Mesendoderm (in vitro differentiated cells): ENCODE measurements around the gene COQ3.

Experiments used
- DNase-seq: peaks from one replicate; pipeline ENCODE4 v3.0.0; 2013
- H2AK5ac ChIP-seq: 2 replicates; pipeline ENCODE4 v1.6.1; 2013; ENCODE audit warnings: low read length, inconsistent platforms
- H2BK120ac ChIP-seq: 2 replicates; pipeline ENCODE4 v1.6.1; 2013; ENCODE audit warnings: low read depth, mild to moderate bottlenecking, low read length, moderate library complexity, mixed read lengths
- H2BK15ac ChIP-seq: replicated peaks from 2 replicates; pipeline ENCODE4 v1.6.1; 2013; ENCODE audit warnings: low read depth, mild to moderate bottlenecking, moderate library complexity
- H2BK5ac ChIP-seq: 2 replicates; pipeline ENCODE4 v1.6.1; 2013; ENCODE audit warnings: low read length, inconsistent platforms
- H3K18ac ChIP-seq: 2 replicates; pipeline ENCODE4 v1.6.1; 2013; ENCODE audit warnings: mild to moderate bottlenecking, low read length, mixed read lengths
- H3K23ac ChIP-seq: one replicate; pipeline ENCODE4 v1.6.1; 2013; ENCODE audit warnings: low read length
- H3K27ac ChIP-seq: 2 replicates; pipeline ENCODE4 v1.5.1; 2013; ENCODE audit warnings: low read depth, mild to moderate bottlenecking, inconsistent platforms, low read length, moderate library complexity
- H3K27me3 ChIP-seq: 2 replicates; pipeline ENCODE4 v1.6.1; 2013; ENCODE audit warnings: low read length, control low read depth, mild to moderate bottlenecking, inconsistent platforms; ENCODE audit not compliant: insufficient read depth, poor library complexity
- H3K36me3 ChIP-seq: 2 replicates; pipeline ENCODE4 v1.6.1; 2013; ENCODE audit warnings: low read length, inconsistent platforms; ENCODE audit not compliant: control insufficient read depth, insufficient read depth
- H3K4ac ChIP-seq: one replicate; pipeline ENCODE4 v1.6.1; 2013; ENCODE audit warnings: low read depth, mild to moderate bottlenecking, low read length, moderate library complexity
- H3K4me1 ChIP-seq: 2 replicates; pipeline ENCODE4 v1.6.1; 2013; ENCODE audit warnings: low read depth, low read length, inconsistent platforms; ENCODE audit not compliant: control insufficient read depth
- H3K4me2 ChIP-seq: 2 replicates; pipeline ENCODE4 v1.6.1; 2013; ENCODE audit warnings: low read length
- H3K4me3 ChIP-seq: 2 replicates; pipeline ENCODE4 v1.5.1; 2013; ENCODE audit warnings: mild to moderate bottlenecking, low read length
- H3K56ac ChIP-seq: one replicate; pipeline ENCODE4 v1.6.1; 2013; ENCODE audit warnings: low read length
- H3K79me1 ChIP-seq: 2 replicates; pipeline ENCODE4 v1.6.1; 2013; ENCODE audit warnings: low read length, inconsistent platforms
- H3K79me2 ChIP-seq: 2 replicates; pipeline ENCODE4 v1.6.1; 2013; ENCODE audit warnings: mild to moderate bottlenecking, low read length; ENCODE audit not compliant: control insufficient read depth, insufficient read depth
- H3K9ac ChIP-seq: 2 replicates; pipeline ENCODE4 v1.6.1; 2013; ENCODE audit warnings: low read length, inconsistent platforms
- H4K5ac ChIP-seq: one replicate; pipeline ENCODE4 v1.6.1; 2013; ENCODE audit warnings: low read length
- H4K8ac ChIP-seq: one replicate; pipeline ENCODE4 v1.6.1; 2013; ENCODE audit warnings: low read depth, mild to moderate bottlenecking, control low read depth, low read length, moderate library complexity
- WGBS: extraction: QIAGEN DNeasy Blood & Tissue Kit; methylation state at CpG from one replicate; pipeline ENCODE4 v1.1.7; 2013; ENCODE audit warnings: low lambda C conversion rate, missing lambda C conversion rate; ENCODE audit not compliant: insufficient coverage; ENCODE audit errors: extremely low coverage; 5-methylcytosine and 5-hydroxymethylcytosine counted together

Gene COQ3

DNA sequence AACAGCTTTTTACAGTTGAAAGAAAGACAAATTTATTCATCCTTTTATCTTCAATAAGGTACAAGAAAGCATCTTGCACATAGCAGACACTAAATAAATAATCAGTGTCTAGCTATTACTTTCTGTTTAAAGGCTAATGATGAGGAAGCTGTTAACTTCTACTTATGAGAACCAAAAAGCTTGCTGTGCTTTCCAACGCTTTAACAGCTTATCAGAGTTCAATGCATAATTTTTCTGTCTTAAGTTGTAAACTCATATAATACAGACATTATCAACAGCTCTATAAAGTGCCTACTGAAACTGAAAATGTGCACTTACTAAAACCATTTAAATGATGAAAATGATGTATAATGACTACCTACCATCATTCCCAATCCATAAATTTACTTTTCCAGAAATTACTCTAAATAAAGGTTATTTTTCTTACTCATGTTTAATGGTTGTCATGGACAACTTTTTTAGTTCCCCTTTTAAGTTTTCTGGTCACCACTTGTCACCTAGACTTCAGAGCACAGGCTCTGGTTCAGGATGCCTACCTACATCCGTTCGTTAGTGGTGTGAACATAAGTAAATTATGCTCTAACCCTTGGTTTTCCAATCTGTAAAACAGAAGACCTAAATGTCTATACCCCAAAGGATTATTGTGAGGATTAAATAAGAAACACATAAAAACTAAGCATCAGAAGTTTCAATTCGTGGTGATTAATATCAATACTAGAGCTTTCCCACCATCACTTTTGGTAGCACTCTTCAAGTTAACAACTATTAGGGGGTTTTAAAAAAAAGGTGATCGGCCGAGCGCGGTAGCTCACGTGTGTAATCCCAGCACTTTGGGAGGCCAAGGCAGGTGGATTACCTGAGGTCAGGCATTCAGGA lies 23.1 kb upstream of the COQ3 start:
- Histone ChIP-seq H3K56ac (no peak overlapping the region), H3K18ac (no peak overlapping the region), H3K23ac (no peak overlapping the region), H3K4me2 (no peak overlapping the region), H3K4me3 (no peak overlapping the region), H4K8ac (no peak overlapping the region), H3K9ac (no peak overlapping the region), H3K4me1 (no peaks in the 10 kb centered on the region), H3K36me3 (no peaks in the 10 kb centered on the region), H2BK120ac (no peak overlapping the region), H4K5ac (no peak overlapping the region), H2BK5ac (no peak overlapping the region), H2AK5ac (no peak overlapping the region), H2BK15ac (no peak overlapping the region), H3K79me2 (peaks cover 53% of the 10 kb centered on the region), H3K79me1 (peaks cover 2% of the 10 kb centered on the region), H3K27me3 (no peaks in the 10 kb centered on the region), H3K4ac (no peak overlapping the region), H3K27ac (no peak overlapping the region)
- DNase-seq: no peak
- WGBS: no CpG with 5 or more reads among the region's 9 CpGs

DNA sequence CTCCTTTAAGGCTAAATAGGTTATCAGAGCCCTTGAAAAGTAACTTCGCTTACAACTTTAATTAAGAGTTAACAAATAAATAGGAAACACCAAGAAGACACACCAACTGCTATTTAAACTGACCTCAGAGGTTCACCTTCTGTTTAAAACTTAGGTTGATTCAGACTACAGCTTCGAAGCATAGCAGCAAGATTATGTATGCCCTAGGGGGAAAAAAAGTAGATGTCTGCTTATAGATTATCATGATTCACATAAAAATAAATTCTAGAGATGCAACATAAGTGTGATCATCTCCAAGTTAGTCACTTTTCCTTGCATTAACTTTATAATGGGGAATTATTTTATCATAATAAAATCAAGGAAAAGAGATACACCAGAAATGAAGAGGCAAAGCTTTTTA lies 22.2 kb upstream of the COQ3 start:
- Histone ChIP-seq H3K18ac (no peak overlapping the region), H3K36me3 (no peaks in the 10 kb centered on the region)

DNA sequence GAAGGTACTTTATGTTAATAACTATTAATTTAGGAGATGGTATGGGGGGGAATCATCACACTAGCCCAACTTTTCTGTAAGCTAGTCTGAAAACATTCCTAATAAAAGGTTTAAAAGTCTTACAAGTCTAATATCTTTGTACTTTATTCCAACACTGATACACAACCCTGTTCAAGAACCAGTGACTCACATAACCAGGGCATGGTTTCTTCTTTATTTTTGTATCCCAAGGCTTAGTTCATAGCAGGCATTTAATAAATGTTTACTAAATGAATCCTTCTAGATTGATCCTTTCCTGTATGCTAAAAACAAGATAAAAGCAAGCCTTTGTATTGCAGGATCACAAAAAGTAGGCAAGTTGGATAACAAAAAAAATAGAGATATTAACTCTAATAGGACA lies 21.5 kb upstream of the COQ3 start:
- Histone ChIP-seq H3K4ac (no peak overlapping the region), H3K27ac (no peak overlapping the region), H2BK120ac (no peak overlapping the region), H3K4me3 (no peak overlapping the region), H3K79me2 (peaks cover 40% of the 10 kb centered on the region), H3K56ac (no peak overlapping the region), H3K4me2 (no peak overlapping the region), H3K18ac (no peak overlapping the region), H3K79me1 (peaks cover 2% of the 10 kb centered on the region), H3K23ac (no peak overlapping the region), H3K27me3 (no peaks in the 10 kb centered on the region), H2BK5ac (no peak overlapping the region), H3K36me3 (no peaks in the 10 kb centered on the region), H2AK5ac (no peak overlapping the region), H4K5ac (no peak overlapping the region), H3K9ac (no peak overlapping the region), H4K8ac (no peak overlapping the region), H2BK15ac (no peak overlapping the region), H3K4me1 (no peaks in the 10 kb centered on the region)
- DNase-seq: no peak

More for the DNA sequence above, 22.2 kb upstream of the COQ3 start:
- Histone ChIP-seq H2BK120ac (no peak overlapping the region), H3K4ac (no peak overlapping the region), H3K9ac (no peak overlapping the region), H2BK5ac (no peak overlapping the region), H3K79me1 (peaks cover 2% of the 10 kb centered on the region), H3K27ac (no peak overlapping the region), H3K4me2 (no peak overlapping the region), H3K56ac (no peak overlapping the region), H2BK15ac (no peak overlapping the region), H3K4me3 (no peak overlapping the region), H3K27me3 (no peaks in the 10 kb centered on the region), H3K79me2 (peaks cover 44% of the 10 kb centered on the region), H2AK5ac (no peak overlapping the region), H4K5ac (no peak overlapping the region), H4K8ac (no peak overlapping the region), H3K23ac (no peak overlapping the region), H3K4me1 (no peaks in the 10 kb centered on the region)
- no peak for DNase-seq
- no CpG with 5 or more reads among the region's 2 CpGs for WGBS

DNA sequence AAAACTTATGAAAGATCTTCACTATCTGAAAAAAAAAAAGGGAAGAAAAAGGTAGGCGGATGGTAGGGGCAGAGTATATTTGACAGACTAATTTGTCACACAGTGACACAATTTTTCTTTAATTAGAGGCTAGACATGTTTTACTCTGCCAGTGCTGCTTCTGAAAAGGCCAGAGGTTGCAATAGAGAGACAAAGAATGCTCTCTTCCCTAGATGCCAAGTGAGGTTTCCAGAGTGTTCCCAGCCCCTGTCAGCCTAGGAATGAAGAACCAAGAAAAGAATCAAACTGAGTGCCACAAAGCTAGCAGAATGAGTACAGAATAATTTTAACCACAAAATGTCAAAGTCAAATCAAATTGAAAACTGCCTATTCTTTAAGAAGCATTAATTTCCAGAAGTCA lies 18.1 kb upstream of the COQ3 start:
- H3K18ac ChIP-seq: no peak overlapping the region
- peaks cover 22% of the 10 kb centered on the region for H3K79me2 ChIP-seq
- H3K56ac ChIP-seq: no peak overlapping the region
- no peak for DNase-seq
- no peak overlapping the region for H3K9ac ChIP-seq
- H3K27me3 ChIP-seq: no peaks in the 10 kb centered on the region
- no peak overlapping the region for H4K8ac ChIP-seq
- no peak overlapping the region for H2BK120ac ChIP-seq
- no peak overlapping the region for H2AK5ac ChIP-seq
- no peak overlapping the region for H4K5ac ChIP-seq
- H3K4ac ChIP-seq: no peak overlapping the region
- no peaks in the 10 kb centered on the region for H3K36me3 ChIP-seq
- no peak overlapping the region for H3K27ac ChIP-seq
- H3K4me2 ChIP-seq: no peak overlapping the region
- peaks cover 2% of the 10 kb centered on the region for H3K79me1 ChIP-seq
- no peaks in the 10 kb centered on the region for H3K4me1 ChIP-seq
- no peak overlapping the region for H3K23ac ChIP-seq
- no peak overlapping the region for H3K4me3 ChIP-seq
- H2BK15ac ChIP-seq: no peak overlapping the region
- WGBS: no CpG with 5 or more reads among the region's 1 CpG
- no peak overlapping the region for H2BK5ac ChIP-seq

DNA sequence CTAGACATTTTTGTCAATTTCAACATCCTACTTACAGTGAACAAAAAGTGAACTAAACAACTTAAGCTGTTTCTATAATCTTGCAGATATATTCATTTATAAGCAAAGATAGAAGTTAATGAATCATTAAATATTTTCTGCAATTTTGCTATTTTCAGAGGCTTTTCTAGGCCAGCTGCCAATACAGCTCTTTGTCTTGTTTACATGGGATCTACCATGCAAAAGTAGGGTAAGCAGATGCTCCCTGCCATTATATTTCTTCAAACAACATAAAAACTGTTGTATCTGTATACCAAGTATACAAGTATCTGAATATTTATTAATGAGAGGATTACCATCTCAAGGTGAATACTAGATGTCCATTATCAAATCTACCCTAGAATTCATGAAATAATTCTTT lies 15.7 kb upstream of the COQ3 start:
- no peak overlapping the region for H4K5ac ChIP-seq
- H2AK5ac ChIP-seq: no peak overlapping the region
- H3K4me3 ChIP-seq: no peak overlapping the region
- H3K27ac ChIP-seq: no peak overlapping the region
- H3K4me2 ChIP-seq: no peak overlapping the region
- H4K8ac ChIP-seq: no peak overlapping the region
- H3K18ac ChIP-seq: no peak overlapping the region
- H3K4me1 ChIP-seq: no peaks in the 10 kb centered on the region
- H3K27me3 ChIP-seq: no peaks in the 10 kb centered on the region
- H3K79me2 ChIP-seq: peaks cover 9% of the 10 kb centered on the region
- no peak overlapping the region for H3K56ac ChIP-seq
- no peak overlapping the region for H2BK120ac ChIP-seq
- H3K23ac ChIP-seq: no peak overlapping the region
- no peak overlapping the region for H3K9ac ChIP-seq
- H2BK15ac ChIP-seq: no peak overlapping the region
- H3K79me1 ChIP-seq: peaks cover 2% of the 10 kb centered on the region
- H2BK5ac ChIP-seq: no peak overlapping the region
- H3K4ac ChIP-seq: no peak overlapping the region
- peaks cover 1% of the 10 kb centered on the region for H3K36me3 ChIP-seq
- DNase-seq: no peak

DNA sequence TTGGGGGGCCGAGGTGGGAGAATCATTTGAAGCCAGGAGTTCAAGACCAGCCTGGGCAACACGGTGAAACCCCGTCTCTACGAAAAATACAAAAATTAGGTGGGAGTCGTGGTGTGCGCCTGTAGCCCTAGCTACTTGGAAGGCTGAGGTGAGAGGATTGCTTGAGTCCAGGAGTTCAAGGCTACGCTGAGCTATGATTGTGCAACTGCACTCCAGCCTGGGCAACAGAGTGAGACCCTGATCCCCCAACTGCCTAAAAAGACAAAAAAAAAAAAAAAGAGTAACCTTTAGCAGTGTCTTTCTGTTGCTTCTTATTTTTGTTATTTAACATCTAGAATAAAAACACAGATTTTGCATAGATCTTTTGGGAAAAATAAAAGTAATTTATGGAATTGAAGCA lies 13.1 kb upstream of the COQ3 start:
- Histone ChIP-seq H3K56ac (no peak overlapping the region), H4K8ac (no peak overlapping the region), H3K4ac (no peak overlapping the region), H3K4me3 (no peak overlapping the region), H2AK5ac (no peak overlapping the region), H3K79me2 (no peaks in the 10 kb centered on the region), H3K79me1 (no peaks in the 10 kb centered on the region), H3K23ac (no peak overlapping the region), H3K27me3 (no peaks in the 10 kb centered on the region), H3K4me1 (no peaks in the 10 kb centered on the region), H3K27ac (no peak overlapping the region), H3K18ac (no peak overlapping the region), H2BK5ac (no peak overlapping the region), H3K9ac (no peak overlapping the region), H3K4me2 (no peak overlapping the region), H4K5ac (no peak overlapping the region), H2BK15ac (no peak overlapping the region), H2BK120ac (no peak overlapping the region), H3K36me3 (peaks cover 3% of the 10 kb centered on the region)
- WGBS: no CpG with 5 or more reads among the region's 7 CpGs
- no peak for DNase-seq
